K562 (cell line): ENCODE data around the gene CENPB. TPM values are rescaled to one million over a fixed set of nuclear protein-coding genes. Genes with fewer than 3 reads are reported as not detected.

Source experiments
- ATAC-seq: fragments of 200-7000 bp; cut with Tn5 transposase; 3 replicates; pipeline ENCODE4 v1.9.1; 2020; ENCODE audit warnings: moderate library complexity
- BruUV-seq: library from RNA; stranded (reverse); fragments of 400-500 nt; replicated peaks from 2 replicates; lab custom pipeline; 2021; lab: Mats Ljungman, UMichigan
- CTCF ChIA-PET: fragments of 300-600 bp; formaldehyde crosslinking; extraction: SDS; loops from one replicate; lab custom pipeline; 2021; ENCODE audit warnings: low intra/inter-chr PET ratio; lab: Yijun Ruan, JAX
- POLR2A ChIA-PET: fragments of 300-600, 350-650 bp; sonication (Branson Sonifier 250); formaldehyde crosslinking; extraction: SDS; loops from one replicate; lab custom pipeline; 2021; ENCODE audit warnings: antibody characterized with exemption, inconsistent platforms; lab: Yijun Ruan, JAX
- DNase-seq, 4 experiments: peaks; one replicate each; pipeline versions ENCODE4 v3.0.0 to v3.0.0-alpha.2; 2011 to 2018; ENCODE audit warnings: low spot score in 3 of 4, mixed read lengths in 3 of 4; ENCODE audit errors: extremely low read depth in 1 of 4
- FAIRE-seq: peaks from 2 replicates; lab custom pipeline; 2011; peaks lifted over from hg19 to GRCh38; lab: Jason Lieb, UNC
- H2AFZ ChIP-seq: 2 replicates; pipeline ENCODE4 v1.6.0; 2011; ENCODE audit warnings: low read depth, low read length, control low read depth, inconsistent platforms
- H3K27ac ChIP-seq: fragments of 200-600 bp; 3 replicates; pipeline ENCODE4 v1.8.0; 2011; ENCODE audit warnings: low read depth, mild to moderate bottlenecking, control low read depth, inconsistent platforms, low read length, moderate library complexity, mixed read lengths; ENCODE audit errors: extremely low read depth
- H3K27me3 ChIP-seq, 2 experiments: fragments of 300-600 bp in 1 of 2; 2 replicates in 1 of 2; 3 replicates in 1 of 2; pipeline versions ENCODE4 v1.6.0 to v1.8.0; 2011; ENCODE audit warnings: inconsistent platforms in 2 of 2, low read length in 2 of 2, mild to moderate bottlenecking in 1 of 2, mixed read lengths in 1 of 2, moderate library complexity in 1 of 2; ENCODE audit not compliant: control insufficient read depth in 2 of 2, insufficient read depth in 2 of 2
- H3K36me3 ChIP-seq: fragments of 300-600 bp; 3 replicates; pipeline ENCODE4 v1.8.0; 2011; ENCODE audit warnings: mild to moderate bottlenecking, low read length, inconsistent platforms; ENCODE audit not compliant: control insufficient read depth, insufficient read depth
- H3K4me1 ChIP-seq, 2 experiments: fragments of 200-600 bp in 1 of 2; replicated peaks in 1 of 2; 2 replicates in 1 of 2; 3 replicates in 1 of 2; pipeline versions ENCODE4 v1.5.1 to v1.8.0; 2011; ENCODE audit warnings: inconsistent platforms in 2 of 2, low read length in 2 of 2, mild to moderate bottlenecking in 1 of 2, mixed read lengths in 1 of 2, moderate library complexity in 1 of 2; ENCODE audit not compliant: control insufficient read depth in 2 of 2, insufficient read depth in 2 of 2
- H3K4me2 ChIP-seq: 2 replicates; pipeline ENCODE4 v1.6.1; 2011; ENCODE audit warnings: low read length, control low read depth, inconsistent platforms, mixed read lengths; ENCODE audit not compliant: insufficient read depth
- H3K4me3 ChIP-seq: fragments of 200-600 bp; sonication (generic), shearing (Covaris generic); 2 replicates; pipeline ENCODE4 v1.5.1; 2016; ENCODE audit warnings: control low read depth, inconsistent platforms
- H3K79me2 ChIP-seq: fragments of 200-600 bp; 3 replicates; pipeline ENCODE4 v1.8.0; 2011; ENCODE audit warnings: low read length, inconsistent platforms; ENCODE audit not compliant: control insufficient read depth, insufficient read depth
- H3K9ac ChIP-seq, 2 experiments: 2 replicates each; pipeline versions ENCODE4 v1.6.0 to v1.6.1; 2011; ENCODE audit warnings: low read depth in 2 of 2, low read length in 2 of 2, control low read depth in 1 of 2, inconsistent platforms in 1 of 2, mild to moderate bottlenecking in 1 of 2, mixed read lengths in 1 of 2; ENCODE audit not compliant: insufficient read depth in 1 of 2
- H3K9me1 ChIP-seq: one replicate; pipeline ENCODE4 v1.6.0; 2011; ENCODE audit warnings: inconsistent platforms, mild to moderate bottlenecking, low read length, moderate library complexity; ENCODE audit not compliant: control insufficient read depth, insufficient read depth
- H3K9me3 ChIP-seq: replicated peaks from 2 replicates; pipeline ENCODE4 v1.5.1; 2011; ENCODE audit warnings: low read depth, low read length, inconsistent platforms; ENCODE audit not compliant: control insufficient read depth, insufficient read depth
- H4K20me1 ChIP-seq: replicated peaks from 2 replicates; pipeline ENCODE4 v1.6.1; 2011; ENCODE audit warnings: low read length, inconsistent platforms, mixed read lengths; ENCODE audit not compliant: control insufficient read depth, insufficient read depth
- BRD9 ChIP-seq: fragments of 450-650 bp; IDR thresholded peaks from 2 replicates; pipeline ENCODE4 v1.6.1; 2018; ENCODE audit warnings: low read depth; ENCODE audit not compliant: partially characterized antibody
- FOXO4 ChIP-seq: fragments of 450-650 bp; formaldehyde crosslinking; IDR thresholded peaks from 2 replicates; pipeline ENCODE4 v1.4.0; 2020; ENCODE audit warnings: mild to moderate bottlenecking, moderate library complexity
- HDAC2 ChIP-seq: fragments of 450-650 bp; IDR thresholded peaks from 2 replicates; pipeline ENCODE4 v1.6.1; 2016; ENCODE audit warnings: mild to moderate bottlenecking
- KAT2B ChIP-seq: IDR thresholded peaks from one replicate; pipeline ENCODE4 v1.6.1; 2012; ENCODE audit warnings: low read depth, mild to moderate bottlenecking, control low read depth, inconsistent platforms, low read length, moderate library complexity
- MEF2A ChIP-seq: IDR thresholded peaks from 2 replicates; pipeline ENCODE4 v1.6.1; 2011; ENCODE audit warnings: low read depth, mild to moderate bottlenecking, low read length, moderate library complexity; ENCODE audit not compliant: control insufficient read depth
- NR0B1 ChIP-seq: fragments of 450-650 bp; IDR thresholded peaks from one replicate; pipeline ENCODE4 v1.6.1; 2018; ENCODE audit warnings: mild to moderate bottlenecking, moderate library complexity; ENCODE audit not compliant: partially characterized antibody
- SOX6 ChIP-seq: fragments of 450-650 bp; IDR thresholded peaks from 2 replicates; pipeline ENCODE4 v1.6.1; 2014; ENCODE audit warnings: mild to moderate bottlenecking
- YY1 ChIP-seq, 3 experiments: IDR thresholded peaks; 2 replicates each; pipeline ENCODE4 v1.6.1; 2011; ENCODE audit warnings: low read length in 2 of 3, mild to moderate bottlenecking in 2 of 3, moderate library complexity in 2 of 3, borderline replicate concordance in 1 of 3, control low read depth in 1 of 3, low read depth in 1 of 3; ENCODE audit not compliant: insufficient read depth in 3 of 3, insufficient replicate concordance in 2 of 3, control insufficient read depth in 1 of 3, insufficient read length in 1 of 3; ENCODE audit errors: extremely low read depth in 1 of 3
- ZKSCAN8 ChIP-seq: fragments of 200-800 bp; sonication (Bioruptor generic); IDR thresholded peaks from 2 replicates; pipeline ENCODE4 v1.6.1; 2016; ENCODE audit warnings: missing genetic modification characterization, missing compliant biosample characterization
- WGBS: fragments of 100-300 bp; shearing (Covaris generic); methylation state at CpG from one replicate; pipeline ENCODE4 v1.1.6; 2016; ENCODE audit warnings: low coverage, mixed read lengths; ENCODE audit not compliant: insufficient coverage; ENCODE audit errors: missing lambda C conversion rate; 5-methylcytosine and 5-hydroxymethylcytosine counted together
- in situ Hi-C: fragments of 300-500 bp; cut with MboI; formaldehyde crosslinking; loops from 4 replicates; pipeline ENCODE4 v1.15.0; 2018; ENCODE audit warnings: inconsistent platforms, mixed read lengths
- intact Hi-C: fragments of 100-400 bp; cut with micrococcal nuclease; formaldehyde crosslinking; loops from 2 replicates; pipeline ENCODE4 v1.14.2; 2022
- polyA plus RNA-seq, 8 experiments: library from polyadenylated mRNA; depleted of rRNA in 4 of 8; stranded (reverse) in 5 of 8; unstranded in 3 of 8; fragments of >200 nt; fragmentation: Nextera tagmentation in 2 of 8; fragmentation: Illumina TruSeq in 1 of 8; extraction: Ambion mirVana in 2 of 8; extraction: Trizol in 1 of 8; gene quantifications; 2 replicates each; pipeline versions ENCODE4 v1.2.1 to v1.2.3, GENCODE V29; 2011 to 2014; ENCODE audit warnings: inconsistent platforms in 1 of 8, missing spikeins in 1 of 8
- total RNA-seq, 7 experiments: library from RNA; depleted of rRNA in 6 of 7; stranded (reverse); fragments of >200 nt in 6 of 7; fragmentation: Illumina TruSeq in 2 of 7; extraction: Trizol in 2 of 7; gene quantifications; 2 replicates each; pipeline versions ENCODE4 v1.2.1 to v1.2.3, GENCODE V29; 2011 to 2021; ENCODE audit warnings: low replicate concordance in 1 of 7

The CENPB gene
- total and polyA plus RNA-seq, 9 of the 15 experiments (the other 6 are each of a cell fraction or from before 2014, with no cell fraction given), result 0.17 to 70.8 (median 24.9) TPM

DNA sequence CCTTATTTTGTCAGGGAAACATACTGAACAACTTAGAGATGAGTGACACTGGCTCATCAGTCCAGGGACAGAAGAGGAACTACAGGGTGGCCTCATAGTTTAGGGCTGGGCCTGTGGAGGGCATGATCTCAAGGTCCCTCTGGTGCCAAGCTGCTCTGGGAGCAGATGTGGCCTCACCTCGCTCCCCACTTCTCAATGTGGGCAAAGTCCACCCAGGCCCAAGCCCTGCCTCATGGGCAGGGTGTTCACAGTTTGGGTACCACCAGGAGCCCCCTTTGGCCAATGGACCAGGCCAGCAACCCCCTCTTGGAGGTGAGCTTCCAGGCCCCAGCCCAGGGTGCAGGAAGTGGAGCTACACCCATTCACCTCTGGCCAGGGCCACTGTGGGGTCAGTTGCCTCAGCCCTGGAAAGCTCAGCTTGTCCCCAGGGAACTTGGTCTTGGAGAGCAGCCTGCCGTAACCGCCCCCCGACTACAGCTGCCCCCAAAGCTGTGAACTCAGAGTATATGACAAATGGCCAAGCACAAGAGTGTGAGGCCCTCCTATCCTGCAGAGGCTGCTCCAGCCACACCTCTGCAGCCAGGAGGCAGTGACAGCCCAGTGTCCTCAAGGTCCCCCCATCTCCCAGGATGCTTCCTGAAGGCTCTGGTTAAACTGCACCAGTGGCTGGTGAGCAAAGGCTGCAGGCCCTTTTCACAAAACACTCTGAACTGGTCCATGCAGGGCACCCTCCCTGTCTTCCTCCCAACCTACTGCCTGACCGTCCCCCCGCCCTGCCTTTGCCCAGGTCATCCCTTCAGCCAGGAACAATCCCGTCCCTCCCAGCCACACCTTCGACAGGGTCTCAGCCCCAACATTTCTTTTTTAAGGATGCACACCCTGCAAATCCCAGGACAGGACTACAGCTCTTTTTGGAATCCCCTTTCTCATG lies 22.6 kb downstream of the CENPB start:
- no peaks in the 10 kb centered on the region for H4K20me1 ChIP-seq
- no peak overlapping the region for H2AFZ ChIP-seq
- H3K9me3 ChIP-seq, result no peaks in the 10 kb centered on the region
- intact Hi-C loops, result no loop called here
- no peak overlapping the region for H3K4me3 ChIP-seq
- no peaks in the 10 kb centered on the region for H3K27me3 ChIP-seq
- H3K36me3 ChIP-seq, result peaks cover 32% of the 10 kb centered on the region; the same call in 2 of the 3 replicates
- peaks cover 27% of the 10 kb centered on the region for H3K79me2 ChIP-seq
- ChIA-PET POLR2A (interaction anchor here (0.5 kb wide), 2 partner anchors 52 to 309 kb away, joined by 3 read pairs; no protein-coding TSS in a partner anchor), CTCF (no interaction called here)
- 94% methylated on average over 6 of the region's 8 CpGs for WGBS
- no peaks in the 10 kb centered on the region for H3K9me1 ChIP-seq
- H3K9ac ChIP-seq, result peak overlapping the region in 1 of 2 experiments; percentile 10; a peak in 2 of 4 replicates
- FAIRE-seq (no peak), ATAC-seq (no peak), DNase-seq (no peak)
- no peak overlapping the region for H3K4me2 ChIP-seq
- H3K4me1 ChIP-seq, result peaks cover 7 to 50% of the 10 kb centered on the region in 2 experiments; a peak in 3 of 5 replicates
- TF ChIP-seq BRD9, result no peak
- in situ Hi-C loops, result no loop called here
- BruUV-seq, result no TSS peak
- no peak overlapping the region for H3K27ac ChIP-seq

GRCh38 chr20:3760655-3761348 lies 25.7 kb downstream of the CENPB start:
- Histone ChIP-seq H3K27me3 (no peaks in the 10 kb centered on the region), H4K20me1 (no peaks in the 10 kb centered on the region), H3K36me3 (peaks cover 52% of the 10 kb centered on the region; the same call in 2 of the 3 replicates), H3K4me3 (no peak overlapping the region), H3K9me1 (no peaks in the 10 kb centered on the region), H2AFZ (no peak overlapping the region), H3K4me1 (peaks cover 0 to 20% of the 10 kb centered on the region in 2 experiments; a peak in 3 of 5 replicates), H3K4me2 (no peak overlapping the region), H3K9me3 (no peaks in the 10 kb centered on the region), H3K27ac (no peak overlapping the region), H3K79me2 (peaks cover 10% of the 10 kb centered on the region), H3K9ac (peak overlapping the region in 1 of 2 experiments; percentile 45; a peak in 1 of 4 replicates)
- POLR2A ChIA-PET, result interaction anchor here (0.6 kb wide), 1 partner anchor 27 kb away, joined by 3 read pairs; no protein-coding TSS in a partner anchor
- ATAC-seq (no peak), FAIRE-seq (no peak), DNase-seq (no peak)
- BruUV-seq, result no TSS peak
- in situ Hi-C loops (no loop called here), intact Hi-C loops (no loop called here)
- 84% methylated on average over 7 of the region's 10 CpGs for WGBS
- CTCF ChIA-PET, result no interaction called here
- TF ChIP-seq SOX6 (no peak), ZKSCAN8 (CRISPR knock-in tag) (no peak), HDAC2 (no peak), YY1 (IDR thresholded peaks at IDR 0.05; ENCODE audit: borderline replicate concordance in 1 of 3, control insufficient read depth in 1 of 3, extremely low read depth in 1 of 3, insufficient read depth in 3 of 3, insufficient read length in 1 of 3, insufficient replicate concordance in 2 of 3, low read depth in 1 of 3, low read length in 2 of 3) (no peak), KAT2B (no peak), FOXO4 (CRISPR knock-in tag) (no peak), NR0B1 (no peak), MEF2A (no peak)
